MM.1S (cell line): Measurements from ENCODE around the gene ZNF576.

Source experiments
- CTCF ChIP-seq: fragments of 300-600 bp; sonication (generic); IDR thresholded peaks from 2 replicates; pipeline ENCODE4 v1.5.1; 2016; ENCODE audit warnings: antibody characterized with exemption, low read length, mixed read lengths
- EZH2 ChIP-seq: fragments of 300-600 bp; sonication (generic); optimal IDR thresholded peaks from 2 replicates; pipeline ENCODE3; 2017; ENCODE audit warnings: low read depth, mild to moderate bottlenecking, antibody characterized with exemption, low read length, mixed read lengths
- EZH2phosphoT487 ChIP-seq: fragments of 300-600 bp; sonication (generic); IDR thresholded peaks from 2 replicates; pipeline ENCODE4 v1.6.1; 2018; ENCODE audit warnings: antibody characterized with exemption, low read length

DNA sequence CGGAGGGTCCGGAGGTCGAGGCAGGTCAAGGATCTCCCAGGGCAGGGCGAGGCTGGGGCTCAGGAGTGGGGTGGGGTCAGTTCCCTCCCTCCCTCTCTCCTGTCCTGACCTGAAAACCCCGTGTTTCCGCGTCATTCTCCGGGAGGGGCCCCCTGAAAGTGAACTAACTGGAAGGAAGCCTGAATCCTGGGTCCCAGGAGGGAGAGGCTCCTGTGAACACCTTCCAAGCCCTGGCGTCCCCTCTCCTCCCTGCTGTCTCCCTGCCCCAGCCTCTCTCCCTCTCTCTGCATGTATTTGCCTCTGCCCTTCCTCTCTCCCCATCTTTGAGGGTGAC is 44.0 kb downstream of the ZNF576 start:
- TF ChIP-seq CTCF (no peak), EZH2 (no peak), EZH2phosphoT487 (no peak)
